T47D (cell line): ENCODE data around the gene CTTNBP2.
A peak's percentile ranks its signal among the peaks of the same experiment; 100 is the strongest.

Source experiments
- DNase-seq, 2 experiments: peaks; one replicate each; pipeline versions ENCODE4 v3.0.0 to v3.0.0-alpha.2; 2011 to 2012; ENCODE audit warnings: low read depth in 1 of 2, low spot score in 1 of 2
- JUND ChIP-seq: IDR thresholded peaks from 2 replicates; pipeline ENCODE4 v1.6.1; 2012; ENCODE audit warnings: low read depth
- in situ Hi-C: cut with HindIII; loops from 2 replicates; pipeline ENCODE4 v1.10.0; 2016; ENCODE audit warnings: low sequenced_read_pairs, low pct_unique_long_range_greater_than_20kb

The CTTNBP2 gene

DNA sequence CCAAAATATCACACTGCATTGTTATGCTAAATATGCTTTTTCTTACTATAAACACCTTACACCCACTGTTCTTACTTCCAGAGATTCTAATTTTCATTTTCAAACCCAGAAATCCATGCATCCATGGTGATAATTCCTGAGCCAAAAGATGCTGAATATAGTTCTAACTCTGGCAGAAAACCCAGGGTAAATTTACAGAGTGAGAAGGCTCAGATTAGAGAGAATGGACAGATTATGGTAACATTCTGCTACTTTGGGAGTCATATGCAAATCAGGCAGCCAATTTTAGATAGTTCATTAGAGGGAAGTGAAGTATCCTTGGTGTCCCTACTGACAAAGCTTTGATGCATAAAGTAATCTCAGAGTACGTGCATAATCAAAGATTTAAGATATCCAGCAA is 15.4 kb upstream of the CTTNBP2 start:
- DNase-seq, result no peak
- in situ Hi-C loops, result no loop called here
- no peak for TF ChIP-seq JUND

DNA sequence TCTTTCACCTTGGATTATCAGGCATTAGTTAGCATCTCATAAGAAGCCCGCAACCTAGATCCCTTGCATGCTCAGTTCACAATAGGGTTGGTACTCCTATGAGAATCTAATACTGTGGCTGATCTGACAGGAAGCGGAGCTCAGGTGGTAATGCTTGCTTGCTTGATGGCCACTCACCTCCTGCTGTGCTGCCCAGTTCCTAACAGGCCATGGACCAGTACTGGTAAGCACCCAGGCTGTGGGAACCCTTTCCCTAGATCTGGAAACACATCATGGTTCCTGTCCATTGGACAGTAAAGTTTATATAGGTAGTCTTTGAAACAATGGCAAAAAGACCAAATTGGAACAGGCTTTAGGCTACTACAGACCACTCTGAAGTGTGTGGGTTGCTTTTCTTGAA is 9.4 kb upstream of the CTTNBP2 start:
- in situ Hi-C loops, result no loop called here
- TF ChIP-seq JUND, result no peak
- no peak for DNase-seq

DNA sequence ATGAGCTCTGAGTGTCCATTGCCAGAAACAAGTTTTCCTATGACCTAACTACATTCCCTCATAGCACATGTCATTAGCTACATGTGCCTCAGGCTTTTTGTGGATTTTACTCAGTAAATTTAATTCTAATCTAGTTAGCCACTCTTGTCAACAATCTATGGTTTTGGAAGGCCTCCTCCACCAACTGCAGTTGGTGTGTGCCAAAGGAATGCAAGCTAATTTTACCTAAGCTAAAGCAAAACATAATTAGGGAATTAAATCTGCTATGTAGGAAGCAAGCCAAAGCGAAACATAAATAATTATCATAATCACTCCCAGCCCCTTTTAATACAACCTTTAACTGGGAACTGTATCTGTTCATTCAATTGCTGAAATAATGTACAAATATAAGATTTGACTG is 3.5 kb upstream of the CTTNBP2 start:
- DNase-seq, result no peak
- in situ Hi-C loops, result no loop called here
- no peak for TF ChIP-seq JUND

DNA sequence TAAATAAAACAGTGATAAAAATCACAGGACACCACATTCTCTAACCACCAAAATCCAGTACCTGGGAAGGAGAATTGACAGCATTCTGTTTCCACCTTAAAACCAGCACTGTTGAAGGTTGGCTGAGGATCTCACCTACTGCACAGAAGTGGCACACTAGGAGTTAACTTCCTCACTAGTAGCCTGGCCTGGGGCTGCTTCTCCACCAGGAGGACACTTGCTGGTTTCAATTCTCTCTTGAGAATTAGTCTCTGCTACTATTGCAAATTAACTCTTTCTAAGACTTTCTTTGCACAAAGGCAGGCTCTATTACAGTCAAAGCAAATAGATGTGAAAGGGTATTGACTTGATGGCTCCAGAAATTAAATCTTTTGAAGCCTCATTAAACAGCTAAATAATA is 2.3 kb upstream of the CTTNBP2 start:
- TF ChIP-seq JUND, result no peak
- in situ Hi-C loops, result no loop called here
- peak in 1 of 2 experiments; percentile 6 for DNase-seq

GRCh38 chr7:117874191-117874700 is 1.0 kb upstream of the CTTNBP2 start:
- in situ Hi-C loops, result no loop called here
- TF ChIP-seq JUND, result no peak

GRCh38 chr7:117872561-117873309 is 506 bp downstream of the CTTNBP2 start:
- no peak for DNase-seq
- TF ChIP-seq JUND, result no peak
- in situ Hi-C loops, result no loop called here

More at GRCh38 chr7:117874191-117874700, 1.0 kb upstream of the CTTNBP2 start:
- DNase-seq, result no peak

DNA sequence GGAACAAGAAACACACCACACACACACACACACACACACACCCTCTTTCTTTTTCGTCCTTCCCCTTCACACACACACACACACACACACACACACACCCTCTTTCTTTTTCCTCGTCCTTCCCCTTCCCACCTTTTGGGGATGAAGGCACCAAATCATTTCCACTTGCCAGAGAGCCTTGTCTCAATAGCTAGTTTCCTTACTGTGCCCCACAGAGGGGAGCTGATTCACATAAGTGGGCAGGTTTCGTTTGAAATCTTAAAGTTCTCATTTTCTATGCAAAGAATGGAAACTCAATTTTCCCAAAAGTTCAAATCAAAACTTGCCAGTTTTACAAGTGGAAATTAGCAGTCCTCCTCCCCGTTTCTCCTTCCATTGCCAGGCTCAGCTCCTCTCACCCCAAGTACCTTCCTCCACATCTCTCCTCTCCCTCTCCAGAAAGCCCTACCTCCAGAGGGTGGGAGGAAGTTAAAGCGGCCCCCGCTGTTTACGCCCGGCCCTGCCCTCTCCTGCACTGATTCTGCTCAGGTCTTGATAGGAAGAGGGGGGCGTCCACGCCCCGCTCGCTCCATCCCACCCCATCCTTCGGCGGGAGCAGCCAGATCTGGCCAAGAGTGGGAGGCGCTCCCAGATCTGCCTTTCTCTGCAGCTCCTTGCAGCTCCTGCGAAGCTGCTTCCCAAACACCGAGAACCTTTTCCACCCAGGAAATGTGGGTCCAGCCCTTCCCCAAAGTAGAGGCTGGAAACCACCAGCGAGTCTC is 1.3 kb downstream of the CTTNBP2 start:
- no peak for TF ChIP-seq JUND
- no peak for DNase-seq
- in situ Hi-C loops, result no loop called here

- no peak for TF ChIP-seq JUND
- no peak for DNase-seq
- in situ Hi-C loops, result no loop called here
These were observed 1.9 kb downstream of the CTTNBP2 start for GRCh38 chr7:117871401-117871777.

GRCh38 chr7:117870448-117871130 is 2.7 kb downstream of the CTTNBP2 start:
- no peak for TF ChIP-seq JUND
- in situ Hi-C loops, result no loop called here
- no peak for DNase-seq

DNA sequence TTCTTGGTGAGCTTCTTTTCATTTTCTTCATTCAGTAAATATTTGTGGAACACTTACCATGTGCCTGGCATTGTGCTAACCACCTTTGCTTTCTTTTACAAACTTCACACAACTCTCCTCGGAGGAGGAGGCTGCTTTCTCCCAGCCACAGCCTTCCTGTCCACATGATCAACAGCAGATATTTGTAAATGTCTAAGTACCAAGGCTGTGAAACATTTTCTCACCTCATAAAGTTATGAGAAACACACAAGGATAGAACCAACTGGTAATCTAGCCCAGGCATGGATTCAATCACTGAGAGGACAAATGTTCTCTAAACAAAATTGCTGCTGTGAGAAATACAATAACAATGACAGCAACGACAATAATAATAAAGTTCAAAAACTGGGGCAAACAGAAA is 3.9 kb downstream of the CTTNBP2 start:
- in situ Hi-C loops, result no loop called here
- no peak for DNase-seq
- TF ChIP-seq JUND, result no peak

DNA sequence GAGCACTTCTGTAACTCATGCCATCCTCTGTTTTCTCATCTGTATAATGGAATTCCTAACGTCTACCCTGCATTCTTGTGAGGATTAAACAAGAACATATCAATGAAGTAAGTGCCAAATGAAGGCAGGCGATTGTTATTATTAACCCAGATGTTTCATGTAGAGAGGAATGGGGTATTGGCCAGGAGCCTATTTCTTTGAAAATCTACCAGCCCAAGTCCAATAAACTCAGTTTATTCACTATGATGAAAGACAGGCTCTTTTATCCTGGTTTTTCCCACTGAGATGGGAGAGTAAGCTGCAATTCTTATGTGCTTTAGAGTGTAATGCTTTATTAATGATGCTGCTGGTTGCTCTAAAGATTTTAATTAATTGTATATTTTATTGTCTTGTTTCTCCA is 9.6 kb downstream of the CTTNBP2 start:
- no peak for DNase-seq
- in situ Hi-C loops, result no loop called here
- TF ChIP-seq JUND, result no peak

DNA sequence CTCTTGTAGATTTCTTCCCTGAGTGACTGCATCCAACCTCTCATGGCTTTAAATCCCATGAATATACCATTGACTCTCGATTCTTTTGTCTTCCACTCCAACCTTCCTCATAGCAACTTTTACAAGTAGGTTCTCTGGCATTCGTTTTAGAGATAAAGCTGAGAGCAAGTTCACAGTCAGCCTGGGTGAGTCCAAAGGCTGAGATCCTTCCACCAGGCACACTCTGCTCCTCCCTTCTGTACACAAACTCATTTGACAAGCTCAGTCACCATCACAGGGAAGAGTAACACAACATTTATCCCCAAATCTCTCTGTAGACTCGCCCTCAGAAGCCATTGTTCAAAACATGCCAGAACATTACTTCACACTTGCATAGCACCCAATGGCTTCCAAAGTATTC is 10.9 kb downstream of the CTTNBP2 start:
- TF ChIP-seq JUND, result no peak
- in situ Hi-C loops, result no loop called here
- DNase-seq, result no peak
